ENCODE results near the gene POM121L2. TPM values are rescaled to one million over a fixed set of nuclear protein-coding genes. Genes with fewer than 3 reads are reported as not detected.

Gene POM121L2
- not detected for polyA plus RNA-seq (ENCODE audit: low read depth in 6 of 6)

GRCh38 chr6:27312146-27312949 is at the start of gene POM121L2:
Gene POM121L2, minus strand, starts transcription at chr6:27312273. Its CDS starts 103 bp downstream, at chr6:27312170.
- DNase-seq (peak; percentile 49), ATAC-seq (ENCODE audit: low read depth in 2 of 2) (peak; percentile 63 to 65)
- peaks cover 0 to 10% of the 10 kb centered on the region in 2 donors for H3K36me3 Mint-ChIP-seq
- peaks cover 4 to 15% (median 14%) of the 10 kb centered on the region in 3 donors for H3K4me1 Mint-ChIP-seq
- H3K4me3 Mint-ChIP-seq = peak within 1 kb of the TSS; percentile 72 to 91 (median 86)
- H3K27me3 Mint-ChIP-seq = peaks cover 58 to 87% (median 77%) of the 10 kb centered on the region in 3 donors
- H3K27ac Mint-ChIP-seq = peak within 1 kb of the TSS in 4 of 6 donors; percentile 44 to 85 (median 70)
- peaks cover 0 to 4% (median 0%) of the 10 kb centered on the region in 7 donors for H3K9me3 Mint-ChIP-seq

DNA sequence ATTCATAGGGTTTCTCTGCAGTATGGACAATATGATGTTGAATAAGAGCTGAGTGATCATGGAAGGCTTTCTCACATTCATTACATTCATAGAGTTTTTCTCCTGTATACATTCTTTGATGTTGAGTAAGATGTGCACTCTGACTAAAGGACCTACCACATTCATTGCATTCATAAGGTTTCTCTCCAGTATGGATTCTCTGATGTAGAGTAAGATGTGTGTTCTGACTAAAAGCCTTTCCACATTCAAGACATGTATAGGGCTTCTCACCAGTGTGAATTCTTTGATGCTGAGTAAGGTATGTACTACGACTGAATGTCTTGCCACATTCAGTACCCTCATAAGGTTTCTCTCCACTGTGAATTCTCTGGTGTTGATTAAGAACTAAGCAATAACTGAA is 47.2 kb upstream of the POM121L2 start:
- peaks cover 0 to 11% (median 7%) of the 10 kb centered on the region in 3 donors for H3K27me3 Mint-ChIP-seq
- no peak overlapping the region for H3K4me3 Mint-ChIP-seq
- DNase-seq (no peak), ATAC-seq (ENCODE audit: low read depth in 2 of 2) (no peak)
- H3K27ac Mint-ChIP-seq = no peak overlapping the region
- peaks cover 20 to 36% of the 10 kb centered on the region in 2 donors for H3K36me3 Mint-ChIP-seq
- peaks cover 12 to 74% (median 55%) of the 10 kb centered on the region in 7 donors for H3K9me3 Mint-ChIP-seq
- H3K4me1 Mint-ChIP-seq = no peaks in the 10 kb centered on the region

DNA sequence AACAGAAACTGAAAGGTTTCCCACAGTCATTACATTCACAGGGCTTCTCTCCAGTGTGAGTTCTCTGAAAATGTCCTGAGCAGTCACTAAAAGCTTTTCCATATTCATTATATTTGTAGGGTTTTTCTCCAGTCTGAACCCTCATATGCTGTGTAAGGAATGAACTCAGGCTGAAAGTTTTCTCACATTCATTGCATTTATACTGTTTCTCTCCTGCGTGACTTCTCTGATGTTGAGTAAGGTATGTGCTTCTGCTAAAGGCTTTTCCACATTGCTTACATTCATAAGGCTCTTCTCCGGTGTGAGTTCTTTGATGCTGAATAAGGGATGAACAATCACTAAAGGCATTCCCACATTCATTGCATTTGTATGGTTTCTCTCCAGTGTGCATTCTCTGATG is 46.7 kb upstream of the POM121L2 start:
- no peak overlapping the region for H3K27ac Mint-ChIP-seq
- ATAC-seq (ENCODE audit: low read depth in 2 of 2) (no peak), DNase-seq (no peak)
- H3K9me3 Mint-ChIP-seq = peaks cover 12 to 78% (median 58%) of the 10 kb centered on the region in 7 donors
- no peak overlapping the region for H3K4me3 Mint-ChIP-seq
- peaks cover 20 to 35% of the 10 kb centered on the region in 2 donors for H3K36me3 Mint-ChIP-seq
- peaks cover 0 to 11% (median 7%) of the 10 kb centered on the region in 3 donors for H3K27me3 Mint-ChIP-seq
- no peaks in the 10 kb centered on the region for H3K4me1 Mint-ChIP-seq

GRCh38 chr6:27352850-27353249 is 40.8 kb upstream of the POM121L2 start:
- no peak overlapping the region for H3K4me3 Mint-ChIP-seq
- no peaks in the 10 kb centered on the region for H3K4me1 Mint-ChIP-seq
- no peak for DNase-seq
- peaks cover 9 to 57% (median 34%) of the 10 kb centered on the region in 7 donors for H3K9me3 Mint-ChIP-seq
- ATAC-seq (ENCODE audit: low read depth in 2 of 2) = no peak
- no peak overlapping the region for H3K27ac Mint-ChIP-seq
- H3K27me3 Mint-ChIP-seq = peaks cover 8 to 15% (median 9%) of the 10 kb centered on the region in 3 donors
- peaks cover 0 to 10% of the 10 kb centered on the region in 2 donors for H3K36me3 Mint-ChIP-seq

- Mint-ChIP-seq H3K4me3 (peak overlapping the region in 2 of 8 donors; percentile 11 to 25), H3K27ac (peak overlapping the region in 2 of 6 donors; percentile 1 to 82), H3K4me1 (peaks cover 8 to 9% (median 9%) of the 10 kb centered on the region in 3 donors), H3K9me3 (peaks cover 0 to 19% (median 8%) of the 10 kb centered on the region in 7 donors), H3K27me3 (peaks cover 47 to 54% (median 49%) of the 10 kb centered on the region in 3 donors), H3K36me3 (peaks cover 5% of the 10 kb centered on the region in 2 donors)
- ATAC-seq (ENCODE audit: low read depth in 2 of 2) (no peak), DNase-seq (no peak)
These were observed 22.1 kb upstream of the POM121L2 start for GRCh38 chr6:27334141-27334540.

DNA sequence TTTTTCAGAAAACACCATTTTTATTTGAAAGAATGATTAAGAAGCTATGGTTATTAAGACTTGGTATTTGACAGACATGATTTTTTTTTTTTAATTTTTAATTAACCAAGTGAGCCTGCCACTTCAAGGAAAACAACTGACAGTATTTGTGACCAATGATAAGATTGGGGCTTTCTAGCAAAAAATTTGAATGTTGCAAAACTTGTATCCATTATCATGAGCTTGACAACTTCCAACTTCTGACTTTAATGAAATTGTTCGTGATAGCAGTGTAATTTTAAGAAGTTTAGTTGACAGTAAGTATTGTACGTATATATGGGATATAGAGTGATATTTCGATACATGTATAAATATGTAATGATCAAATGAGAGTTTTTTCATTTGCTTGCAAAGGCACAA is 21.6 kb upstream of the POM121L2 start:
- Mint-ChIP-seq H3K36me3 (peaks cover 5% of the 10 kb centered on the region in 2 donors), H3K27me3 (peaks cover 45 to 53% (median 53%) of the 10 kb centered on the region in 3 donors), H3K27ac (no peak overlapping the region), H3K4me1 (peaks cover 8 to 9% (median 9%) of the 10 kb centered on the region in 3 donors), H3K9me3 (peaks cover 0 to 19% (median 9%) of the 10 kb centered on the region in 7 donors), H3K4me3 (peak overlapping the region in 3 of 8 donors; percentile 29 to 91 (median 37))
- no peak for ATAC-seq (ENCODE audit: low read depth in 2 of 2)
- no peak for DNase-seq

- DNase-seq = peak; percentile 29
- Mint-ChIP-seq H3K4me3 (peak overlapping the region; percentile 16 to 92 (median 83)), H3K4me1 (peaks cover 8 to 9% (median 9%) of the 10 kb centered on the region in 3 donors), H3K27me3 (peaks cover 40 to 50% (median 49%) of the 10 kb centered on the region in 3 donors), H3K9me3 (peaks cover 0 to 19% (median 11%) of the 10 kb centered on the region in 7 donors), H3K36me3 (peaks cover 5% of the 10 kb centered on the region in 2 donors), H3K27ac (peak overlapping the region in 4 of 6 donors; percentile 27 to 92 (median 89))
- peak in 1 of 2 donors; percentile 70 for ATAC-seq (ENCODE audit: low read depth in 2 of 2)
These were observed 20.9 kb upstream of the POM121L2 start for GRCh38 chr6:27332692-27333641.

- DNase-seq = no peak
- H3K27me3 Mint-ChIP-seq = peaks cover 44 to 58% (median 54%) of the 10 kb centered on the region in 3 donors
- no peaks in the 10 kb centered on the region for H3K36me3 Mint-ChIP-seq
- ATAC-seq (ENCODE audit: low read depth in 2 of 2) = no peak
- H3K4me1 Mint-ChIP-seq = no peaks in the 10 kb centered on the region
- H3K4me3 Mint-ChIP-seq = no peak overlapping the region
- peaks cover 0 to 18% (median 3%) of the 10 kb centered on the region in 7 donors for H3K9me3 Mint-ChIP-seq
- H3K27ac Mint-ChIP-seq = no peak overlapping the region
These were observed 15.1 kb upstream of the POM121L2 start for GRCh38 chr6:27327023-27327738.

GRCh38 chr6:27321901-27322300 is 9.8 kb upstream of the POM121L2 start:
- Mint-ChIP-seq H3K4me3 (no peak overlapping the region), H3K36me3 (no peaks in the 10 kb centered on the region), H3K27me3 (peaks cover 40 to 56% (median 47%) of the 10 kb centered on the region in 3 donors), H3K27ac (peak overlapping the region in 1 of 6 donors; percentile 15), H3K9me3 (peaks cover 0 to 4% (median 0%) of the 10 kb centered on the region in 7 donors), H3K4me1 (no peaks in the 10 kb centered on the region)
- ATAC-seq (ENCODE audit: low read depth in 2 of 2) (no peak), DNase-seq (no peak)

DNA sequence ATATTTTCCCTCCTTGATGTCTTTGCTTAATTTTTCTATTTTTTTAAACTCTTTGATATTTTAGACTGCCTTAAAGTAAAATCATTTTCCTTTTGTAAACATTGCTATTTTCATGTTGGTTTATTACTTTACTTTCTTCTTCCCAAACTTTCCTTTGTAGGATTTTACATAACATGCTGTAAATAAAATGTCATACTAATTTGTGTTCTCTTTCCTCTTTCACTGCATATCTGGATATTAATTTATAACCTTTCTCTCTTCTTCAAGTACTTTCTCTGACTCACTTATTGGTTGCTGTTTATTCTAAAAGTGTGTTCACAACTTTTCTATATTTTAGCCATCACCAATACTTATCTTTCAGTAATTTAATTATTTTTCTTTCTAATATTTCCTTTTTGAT is 9.3 kb upstream of the POM121L2 start:
- Mint-ChIP-seq H3K27me3 (peaks cover 40 to 56% (median 47%) of the 10 kb centered on the region in 3 donors), H3K27ac (no peak overlapping the region), H3K4me1 (no peaks in the 10 kb centered on the region), H3K9me3 (no peaks in the 10 kb centered on the region), H3K4me3 (no peak overlapping the region), H3K36me3 (no peaks in the 10 kb centered on the region)
- ATAC-seq (ENCODE audit: low read depth in 2 of 2) (no peak), DNase-seq (no peak)

DNA sequence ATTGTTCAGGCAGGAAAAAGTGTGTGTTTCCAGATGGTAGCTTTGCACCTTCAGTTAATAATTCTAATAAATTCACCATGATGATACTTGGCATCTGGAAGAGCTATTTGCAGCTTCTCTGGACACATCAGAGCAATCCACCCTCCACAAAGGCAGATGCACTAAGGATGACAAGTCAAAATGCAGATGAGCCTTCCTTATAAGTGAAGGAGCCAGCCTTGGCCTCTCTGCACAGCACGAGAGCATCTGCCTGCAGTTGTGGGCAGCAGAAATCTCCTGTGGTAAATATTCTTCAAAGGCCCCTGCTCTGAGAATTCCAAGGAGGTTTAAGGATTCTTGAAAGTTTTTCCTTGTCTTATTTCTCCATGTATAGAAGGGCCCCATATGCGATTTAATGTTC is 6.9 kb upstream of the POM121L2 start:
- H3K36me3 Mint-ChIP-seq = no peaks in the 10 kb centered on the region

GRCh38 chr6:27314046-27314445 is 2.0 kb upstream of the POM121L2 start:
- Mint-ChIP-seq H3K27me3 (peaks cover 50 to 77% (median 68%) of the 10 kb centered on the region in 3 donors), H3K36me3 (peaks cover 0 to 10% of the 10 kb centered on the region in 2 donors), H3K4me1 (peaks cover 4 to 15% (median 14%) of the 10 kb centered on the region in 3 donors), H3K9me3 (peaks cover 0 to 4% (median 0%) of the 10 kb centered on the region in 7 donors), H3K4me3 (no peak overlapping the region), H3K27ac (no peak overlapping the region)
- no peak for DNase-seq
- no peak for ATAC-seq (ENCODE audit: low read depth in 2 of 2)

More for the DNA sequence above, 6.9 kb upstream of the POM121L2 start:
- Mint-ChIP-seq H3K9me3 (no peaks in the 10 kb centered on the region), H3K4me3 (no peak overlapping the region), H3K27ac (no peak overlapping the region), H3K27me3 (peaks cover 39 to 60% (median 41%) of the 10 kb centered on the region in 3 donors), H3K4me1 (no peaks in the 10 kb centered on the region)
- ATAC-seq (ENCODE audit: low read depth in 2 of 2) = no peak
- no peak for DNase-seq

All from naive B cell (primary cell).